Kidney epithelial cell (primary cell): ENCODE data around the gene ERFE. TPM values are rescaled to one million over a fixed set of nuclear protein-coding genes. Genes with fewer than 3 reads are reported as not detected.

Source experiments
- DNase-seq: peaks from one replicate; pipeline ENCODE4 v3.0.0-alpha.2; 2010; ENCODE audit warnings: low read depth
- H3K27me3 ChIP-seq: 2 replicates; pipeline ENCODE4 v1.6.0; 2011; ENCODE audit warnings: low read length; ENCODE audit not compliant: control insufficient read depth, insufficient read depth
- H3K36me3 ChIP-seq: 2 replicates; pipeline ENCODE4 v1.5.1; 2011; ENCODE audit warnings: low read length; ENCODE audit not compliant: control insufficient read depth, insufficient read depth
- H3K4me3 ChIP-seq: 2 replicates; pipeline ENCODE4 v1.5.1; 2011; ENCODE audit warnings: low read depth, mild to moderate bottlenecking, control low read depth, low read length
- total RNA-seq: library from RNA; depleted of rRNA; stranded (reverse); fragments of >200 nt; gene quantifications from 2 replicates; pipeline ENCODE4 v1.2.3, GENCODE V29; 2015
- TF ChIP-seq, protein P1 (sequence below): IDR thresholded peaks from 2 replicates; pipeline ENCODE4 v1.5.1; 2011; ENCODE audit warnings: mild to moderate bottlenecking, moderate library complexity, low read length, control low read depth, inconsistent platforms; ENCODE audit not compliant: insufficient read depth, poor library complexity, severe bottlenecking

ERFE gene
- total RNA-seq, 1 donor from 2014 or later, result 106 TPM

DNA sequence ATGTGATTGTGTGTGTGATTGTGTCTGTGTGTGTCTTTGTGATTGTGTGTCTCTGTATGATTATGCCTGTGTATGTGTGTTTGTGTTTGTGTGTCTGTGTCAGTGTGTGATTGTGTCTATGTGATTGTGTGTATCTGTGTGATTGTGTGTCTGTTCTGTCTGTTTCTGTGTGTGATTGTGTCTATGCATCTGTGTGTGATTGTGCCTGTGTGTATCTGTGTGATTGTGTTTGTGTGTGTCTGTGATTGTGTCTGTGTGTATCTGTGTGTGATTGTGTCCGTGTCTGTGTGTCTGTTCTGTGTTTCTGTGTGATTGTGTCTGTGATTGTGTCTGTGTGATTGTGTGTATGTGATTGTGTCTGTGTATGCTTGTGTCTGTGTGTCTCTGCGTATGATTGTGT lies 32.4 kb upstream of the ERFE start:
- H3K27me3 ChIP-seq, result peaks cover 4% of the 10 kb centered on the region
- no peak for DNase-seq
- TF ChIP-seq, protein P1, sequence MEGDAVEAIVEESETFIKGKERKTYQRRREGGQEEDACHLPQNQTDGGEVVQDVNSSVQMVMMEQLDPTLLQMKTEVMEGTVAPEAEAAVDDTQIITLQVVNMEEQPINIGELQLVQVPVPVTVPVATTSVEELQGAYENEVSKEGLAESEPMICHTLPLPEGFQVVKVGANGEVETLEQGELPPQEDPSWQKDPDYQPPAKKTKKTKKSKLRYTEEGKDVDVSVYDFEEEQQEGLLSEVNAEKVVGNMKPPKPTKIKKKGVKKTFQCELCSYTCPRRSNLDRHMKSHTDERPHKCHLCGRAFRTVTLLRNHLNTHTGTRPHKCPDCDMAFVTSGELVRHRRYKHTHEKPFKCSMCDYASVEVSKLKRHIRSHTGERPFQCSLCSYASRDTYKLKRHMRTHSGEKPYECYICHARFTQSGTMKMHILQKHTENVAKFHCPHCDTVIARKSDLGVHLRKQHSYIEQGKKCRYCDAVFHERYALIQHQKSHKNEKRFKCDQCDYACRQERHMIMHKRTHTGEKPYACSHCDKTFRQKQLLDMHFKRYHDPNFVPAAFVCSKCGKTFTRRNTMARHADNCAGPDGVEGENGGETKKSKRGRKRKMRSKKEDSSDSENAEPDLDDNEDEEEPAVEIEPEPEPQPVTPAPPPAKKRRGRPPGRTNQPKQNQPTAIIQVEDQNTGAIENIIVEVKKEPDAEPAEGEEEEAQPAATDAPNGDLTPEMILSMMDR, result no peak

GRCh38 chr2:238126775-238127164 lies 32.0 kb upstream of the ERFE start:
- Histone ChIP-seq H3K36me3 (no peaks in the 10 kb centered on the region), H3K4me3 (no peak overlapping the region), H3K27me3 (peaks cover 4% of the 10 kb centered on the region)
- no peak for DNase-seq
- TF ChIP-seq, protein P1, result no peak

More for the DNA sequence above, 32.4 kb upstream of the ERFE start:
- Histone ChIP-seq H3K4me3 (no peak overlapping the region), H3K36me3 (no peaks in the 10 kb centered on the region)

DNA sequence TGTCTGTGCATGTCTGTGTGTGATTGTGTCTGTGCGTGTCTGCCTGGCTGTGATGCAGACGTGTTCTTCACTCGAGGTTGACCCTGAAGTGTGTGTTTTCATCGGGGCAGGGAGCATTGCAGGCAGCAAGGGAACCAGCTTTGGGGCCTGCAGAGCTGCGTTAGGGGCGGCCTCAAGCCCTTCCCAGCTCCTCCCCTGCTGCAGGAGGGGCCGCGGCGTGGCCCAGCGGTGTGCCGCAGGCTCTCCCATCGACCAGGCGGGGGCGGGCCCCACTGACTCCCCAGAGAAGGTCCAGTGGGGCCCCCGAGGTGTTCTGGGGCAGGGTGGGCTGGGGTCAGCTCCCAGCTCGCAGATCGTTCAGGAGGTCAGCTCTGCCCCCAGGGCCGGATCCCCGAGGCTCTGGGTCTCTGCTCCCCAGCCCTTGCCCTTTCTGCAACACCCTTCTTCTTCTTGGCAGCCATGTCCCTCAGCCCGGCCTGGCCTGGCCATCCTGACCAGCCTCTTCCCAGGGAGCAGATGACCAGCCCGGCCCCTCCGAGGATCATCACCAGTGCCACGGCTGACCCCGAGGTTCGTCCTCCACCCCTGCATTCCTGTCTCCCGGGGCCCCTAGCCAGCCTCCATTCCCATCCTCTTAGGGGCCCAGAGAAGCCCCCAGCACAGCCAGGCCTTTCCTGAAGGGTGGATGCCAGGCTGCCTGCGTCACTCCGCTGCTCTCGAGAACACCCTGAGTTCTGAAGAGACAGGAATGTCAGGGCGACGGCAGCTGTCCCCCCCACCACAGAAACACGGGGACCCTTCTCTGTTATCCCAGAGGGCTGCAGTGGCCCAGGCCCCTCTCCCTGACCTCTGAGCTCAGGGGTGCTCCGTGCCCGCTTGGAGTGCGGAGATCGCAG lies 31.4 kb upstream of the ERFE start:
- TF ChIP-seq, protein P1, result peak; percentile 35
- Histone ChIP-seq H3K36me3 (no peaks in the 10 kb centered on the region), H3K4me3 (no peak overlapping the region), H3K27me3 (peaks cover 4% of the 10 kb centered on the region)
- no peak for DNase-seq

DNA sequence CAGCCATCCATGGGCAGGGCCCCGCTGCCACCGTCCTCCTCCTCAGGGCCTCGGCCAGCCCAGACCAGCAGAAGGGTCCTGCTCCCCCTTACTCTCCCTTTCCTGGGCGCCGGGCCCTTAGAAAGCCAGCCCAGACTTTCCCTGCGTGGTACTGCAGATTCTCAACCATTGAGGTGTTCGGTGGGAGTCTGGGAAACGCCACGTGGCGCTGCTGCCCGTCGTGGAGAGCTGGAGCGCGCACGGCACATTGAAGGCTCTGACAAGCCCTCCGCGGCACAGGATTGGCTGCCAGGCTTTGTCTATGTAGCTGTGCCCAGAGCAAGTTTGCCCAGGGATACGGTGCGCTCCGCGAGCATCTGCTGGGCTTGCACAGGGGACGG lies 30.7 kb upstream of the ERFE start:
- Histone ChIP-seq H3K36me3 (no peaks in the 10 kb centered on the region), H3K27me3 (peaks cover under 1% of the 10 kb centered on the region), H3K4me3 (no peak overlapping the region)
- DNase-seq, result no peak
- TF ChIP-seq, protein P1, result no peak

- TF ChIP-seq, protein P1, result no peak
- H3K4me3 ChIP-seq, result no peak overlapping the region
- no peaks in the 10 kb centered on the region for H3K27me3 ChIP-seq
- no peaks in the 10 kb centered on the region for H3K36me3 ChIP-seq
- DNase-seq, result no peak
Measured at GRCh38 chr2:238128534-238129001, 30.2 kb upstream of the ERFE start.
